ENCODE data around the gene CHRNB1.
"Not testable (repeated sequence)": the region's sequence is repeated elsewhere in the genome, so short reads cannot be mapped to it uniquely, and the experiment has no call there.

GRCh38 chr17:7470457-7470973, 25.7 kb downstream of the CHRNB1 start:
- not testable (repeated sequence) for TF ChIP-seq CTCF (IDR thresholded peaks at IDR 0.05 in 8 of 11, conservative IDR thresholded peaks at IDR 0.05 in 3 of 11); POLR2A (IDR thresholded peaks at IDR 0.05)

Measured in spleen (tissue), 7 donors.